ENCODE results near the gene CPE.

GRCh38 chr4:165522050-165522449 is 143.2 kb downstream of the CPE start:
- TF ChIP-seq CTCF (conservative IDR thresholded peaks at IDR 0.05 in 1 of 2, IDR thresholded peaks at IDR 0.05 in 1 of 2; ENCODE audit: extremely low read depth in 1 of 2, insufficient read depth in 1 of 2, low read depth in 1 of 2, low read length in 2 of 2) (no peak), EZH2 (IDR thresholded peaks at IDR 0.05; ENCODE audit: borderline replicate concordance, low read length) (no peak)
